GM12891 (cell line): ENCODE data around the gene ARHGEF2.
A peak's percentile ranks its signal among the peaks of the same experiment; 100 is the strongest.

Source experiments
- POLR2A ChIP-seq: IDR thresholded peaks from 2 replicates; pipeline ENCODE4 v1.6.1; 2011; ENCODE audit warnings: low read depth, low read length, control low read depth
- POLR2AphosphoS5 ChIP-seq: IDR thresholded peaks from 2 replicates; pipeline ENCODE4 v1.6.1; 2011; ENCODE audit warnings: low read depth, low read length, control low read depth

GRCh38 chr1:155978973-155979429 lies 654 bp upstream of the ARHGEF2 start:
- TF ChIP-seq POLR2A (no peak), POLR2AphosphoS5 (peak; percentile 69)
